DMS 273 treated with DMSO at 0.1 percent for 48 hours (cell line): ENCODE data around the gene SORCS2.
"Not testable (repeated sequence)": the region's sequence is repeated elsewhere in the genome, so short reads cannot be mapped to it uniquely, and the experiment has no call there.

Experiments
- DNase-seq: peaks from one replicate; lab custom pipeline; 2025; lab: John Stamatoyannopoulos, UW

The SORCS2 gene

DNA sequence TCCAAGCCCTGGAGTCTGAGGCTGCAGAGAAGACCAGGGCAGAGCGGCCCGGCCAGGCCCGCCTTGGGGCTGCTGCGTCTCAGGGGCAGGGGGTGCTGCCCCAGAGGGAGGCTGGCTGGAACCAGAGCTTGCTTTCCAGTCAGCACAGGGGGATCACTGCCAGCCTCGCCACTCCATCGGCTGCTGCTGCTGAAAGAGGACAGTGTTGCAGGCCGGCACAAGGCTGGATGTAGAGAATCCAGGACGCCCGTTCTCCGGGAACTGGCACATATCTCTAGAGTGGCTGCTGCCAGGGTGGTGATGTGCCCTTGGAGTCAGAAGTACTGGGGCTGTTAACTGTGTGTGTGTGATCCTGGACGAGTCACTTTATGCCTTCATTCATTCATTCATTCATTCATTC is 31.9 kb upstream of the SORCS2 start:
- DNase-seq = no peak

DNA sequence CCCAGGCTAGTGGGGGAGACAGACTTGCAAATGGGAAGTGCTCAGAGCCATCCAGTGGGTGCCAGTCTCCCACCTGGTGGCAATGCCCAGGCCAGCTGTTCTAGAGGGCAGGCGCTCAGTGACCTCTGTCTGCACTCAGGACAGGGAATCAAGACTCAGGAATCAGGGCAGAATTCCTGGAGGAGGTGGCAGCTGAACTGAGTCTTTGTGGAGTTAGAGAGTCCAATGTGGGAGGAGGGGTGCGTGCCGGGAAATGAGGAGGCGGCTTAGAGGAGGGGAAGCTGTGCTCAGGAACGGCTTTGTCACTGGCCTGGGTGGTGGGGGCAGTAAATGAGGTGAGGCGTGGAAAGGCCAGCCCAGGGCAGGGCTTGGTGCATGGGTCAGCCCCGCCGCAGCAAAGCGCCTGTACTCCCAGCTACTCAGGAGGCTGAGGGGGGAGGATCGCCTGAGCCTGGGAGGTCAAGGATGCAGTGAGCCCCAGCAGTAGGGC is 31.3 kb upstream of the SORCS2 start:
- no peak for DNase-seq

DNA sequence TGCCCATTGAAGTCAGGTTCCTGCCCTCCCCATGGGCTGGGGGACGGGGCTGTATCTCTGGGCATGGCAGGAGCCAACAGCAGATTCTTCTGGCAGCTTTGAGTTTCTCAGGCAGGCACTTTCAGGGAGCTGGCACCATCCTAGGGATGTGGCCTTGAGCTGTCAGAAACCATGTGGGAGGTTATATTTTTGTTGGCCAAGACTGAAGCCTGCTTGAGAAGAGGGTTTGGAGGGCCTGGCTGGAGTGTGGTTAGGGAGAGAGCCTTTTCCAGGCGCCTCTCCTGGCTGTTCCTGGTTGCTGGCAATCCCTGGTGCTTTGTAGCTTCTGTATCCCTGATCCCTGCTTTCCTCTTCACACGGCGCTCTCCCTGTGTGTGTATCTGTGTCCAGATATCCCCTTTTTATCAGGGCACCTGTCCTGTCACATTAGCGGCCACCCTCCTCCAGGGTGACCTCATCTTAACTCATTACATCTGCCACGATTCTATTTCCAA is 30.6 kb upstream of the SORCS2 start:
- no peak for DNase-seq

DNA sequence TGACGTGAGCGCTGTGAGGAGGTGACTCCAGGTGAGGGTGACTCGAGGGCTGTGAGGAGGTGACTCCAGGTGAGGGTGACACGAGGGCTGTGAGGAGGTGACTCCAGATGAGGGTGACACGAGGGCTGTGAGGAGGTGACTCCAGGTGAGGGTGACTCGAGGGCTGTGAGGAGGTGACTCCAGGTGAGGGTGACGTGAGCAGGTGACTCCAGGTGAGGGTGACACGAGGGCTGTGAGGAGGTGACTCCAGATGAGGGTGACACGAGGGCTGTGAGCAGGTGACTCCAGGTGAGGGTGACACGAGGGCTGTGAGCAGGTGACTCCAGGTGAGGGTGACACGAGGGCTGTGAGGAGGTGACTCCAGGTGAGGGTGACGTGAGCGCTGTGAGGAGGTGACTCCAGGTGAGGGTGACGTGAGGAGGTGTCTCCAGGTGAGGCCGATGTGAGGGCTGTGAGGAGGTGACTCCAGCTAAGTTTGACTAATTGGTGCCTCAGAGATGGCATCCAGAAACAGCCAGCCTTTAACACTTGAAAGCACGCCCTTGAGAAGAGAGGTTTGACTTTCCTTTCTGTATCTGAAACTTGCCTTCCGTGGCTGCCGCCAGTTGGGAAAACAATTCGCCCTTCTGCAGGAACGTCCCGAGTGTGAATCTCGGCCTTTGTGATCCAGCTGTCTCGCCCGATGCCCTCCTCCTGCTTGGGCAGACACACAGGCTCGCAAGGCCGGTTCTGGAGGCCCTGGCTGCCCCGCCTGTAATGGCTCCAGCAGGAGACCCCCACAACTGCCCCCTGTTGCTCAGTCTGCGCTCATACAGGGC is 27.1 kb upstream of the SORCS2 start:
- not testable (repeated sequence) for DNase-seq

DNA sequence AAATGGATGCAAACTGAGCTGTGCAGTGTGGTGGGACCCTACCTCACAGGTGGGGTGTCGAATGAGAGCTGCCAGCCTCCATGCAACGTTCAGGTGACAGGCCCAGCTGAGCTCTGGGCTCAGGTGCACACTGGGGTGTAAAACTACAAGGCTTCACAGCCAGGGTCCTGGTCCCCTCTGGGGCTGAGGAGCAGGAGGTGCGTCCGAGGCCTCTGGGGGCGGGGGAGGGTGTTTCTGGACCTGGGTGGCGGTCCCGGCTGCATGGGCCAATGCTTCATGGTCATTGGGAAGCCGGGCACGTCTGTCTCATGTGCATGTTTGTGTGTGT is 26.5 kb upstream of the SORCS2 start:
- DNase-seq = no peak

DNA sequence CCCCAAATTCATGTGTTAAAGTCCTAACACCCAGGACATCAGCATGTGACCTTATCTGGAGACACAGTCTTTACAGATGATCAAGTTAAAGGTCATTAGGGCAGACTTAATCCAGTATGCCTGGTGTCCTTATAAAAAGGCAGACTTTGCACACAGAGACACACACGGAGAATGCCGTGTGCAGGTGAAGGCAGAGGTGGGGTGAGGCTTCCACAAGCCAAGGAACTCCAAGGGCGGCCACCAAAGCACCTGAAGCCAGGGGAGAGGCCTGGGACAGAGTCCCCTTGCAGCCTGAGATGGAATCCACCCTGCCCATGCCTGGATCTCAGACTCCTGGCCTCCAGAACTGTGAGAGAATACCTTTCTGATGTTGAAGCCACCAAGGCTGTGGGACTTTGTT is 26.1 kb upstream of the SORCS2 start:
- no peak for DNase-seq

DNA sequence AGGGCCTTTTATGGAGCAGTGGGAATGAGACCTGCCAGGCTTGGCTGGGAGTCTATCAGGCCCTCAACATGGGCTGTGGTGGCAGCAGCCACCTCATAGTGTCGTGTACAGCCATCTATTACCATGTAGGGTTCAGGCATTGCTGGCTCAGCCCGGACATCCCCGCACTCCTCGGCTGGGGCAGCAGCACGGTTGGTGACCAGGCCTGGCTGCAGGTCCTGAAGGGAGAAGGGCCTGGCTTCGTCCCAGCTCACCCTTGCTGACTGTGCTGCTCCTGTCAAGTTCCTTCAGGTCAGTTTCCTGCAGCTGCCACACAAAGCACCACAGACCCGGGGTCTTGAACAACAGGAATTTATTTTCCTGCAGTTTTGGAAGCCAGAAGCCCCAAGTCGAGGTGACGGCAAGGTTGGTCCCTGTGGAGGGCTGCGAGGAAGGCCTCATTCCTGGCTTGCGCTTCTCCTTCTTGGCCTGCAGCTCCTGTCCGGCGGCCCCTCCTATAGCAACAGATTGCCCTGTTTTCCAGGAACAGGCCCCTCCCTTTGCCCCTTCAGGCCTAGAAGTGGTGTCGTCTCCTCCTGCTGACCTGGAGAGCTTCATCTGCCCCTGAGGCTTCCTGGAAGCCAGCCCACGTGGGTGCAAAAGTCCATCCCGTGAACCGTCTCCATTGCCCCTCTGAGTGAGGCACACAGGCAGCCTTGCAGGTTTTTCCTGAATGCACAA is 25.2 kb upstream of the SORCS2 start:
- no peak for DNase-seq

DNA sequence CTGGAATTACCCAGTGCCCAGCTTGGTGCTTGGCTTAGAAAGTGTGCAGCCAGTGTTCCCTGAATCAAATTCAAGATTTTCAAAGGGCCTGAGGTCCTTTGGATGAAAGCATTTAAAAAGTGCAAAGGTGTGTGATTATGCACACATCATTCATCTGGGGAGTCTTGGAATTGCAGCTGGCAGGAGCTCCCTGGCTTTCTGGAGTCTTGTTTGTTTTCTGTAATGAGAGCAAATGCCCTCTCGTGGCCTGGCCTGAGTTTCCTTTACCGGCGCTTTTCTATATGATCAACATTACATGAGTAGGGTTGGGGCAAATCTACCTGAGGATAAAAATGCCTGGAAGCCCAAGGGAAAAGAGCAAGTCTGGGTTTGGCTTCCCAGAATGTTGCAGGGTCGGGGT is 24.6 kb upstream of the SORCS2 start:
- DNase-seq = no peak

DNA sequence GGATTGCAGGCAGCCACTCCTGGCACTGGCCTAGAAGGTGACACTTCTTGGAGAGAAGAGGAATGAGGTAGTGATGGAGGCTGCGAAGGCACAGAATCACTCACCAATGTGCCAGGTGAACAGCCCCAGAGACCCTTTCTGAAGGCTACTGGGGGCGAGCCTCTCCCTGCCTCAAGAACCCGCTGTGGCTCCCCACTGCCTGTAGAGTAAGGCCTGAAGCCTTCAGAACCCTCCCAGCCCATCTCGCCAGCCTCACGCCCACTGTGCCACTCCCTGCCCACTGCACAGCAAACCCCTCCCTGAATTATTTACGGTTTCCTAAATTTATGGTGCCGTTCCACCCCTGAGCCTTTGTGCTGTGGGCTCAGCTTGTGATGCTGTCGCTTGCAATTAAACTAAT is 24.2 kb upstream of the SORCS2 start:
- no peak for DNase-seq

DNA sequence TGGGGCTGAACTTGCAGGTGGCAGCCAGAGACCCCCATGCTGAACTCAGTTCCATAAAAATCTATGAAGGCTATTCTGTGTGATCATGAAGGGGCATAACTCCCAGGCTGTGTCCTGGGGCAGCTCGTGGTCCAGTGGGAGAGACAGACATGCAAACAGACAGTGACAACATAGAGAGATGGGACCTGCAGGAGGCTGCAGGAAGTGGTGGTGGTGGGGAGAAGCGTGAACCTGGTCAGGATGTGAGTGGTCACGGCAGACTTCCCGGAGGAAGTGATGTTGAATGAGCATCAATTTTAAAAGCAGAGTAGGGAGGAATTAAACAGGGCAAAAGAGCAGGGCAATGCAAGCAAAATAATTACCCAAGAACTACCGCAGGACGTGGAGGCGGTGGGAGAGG is 23.2 kb upstream of the SORCS2 start:
- DNase-seq = no peak

DNA sequence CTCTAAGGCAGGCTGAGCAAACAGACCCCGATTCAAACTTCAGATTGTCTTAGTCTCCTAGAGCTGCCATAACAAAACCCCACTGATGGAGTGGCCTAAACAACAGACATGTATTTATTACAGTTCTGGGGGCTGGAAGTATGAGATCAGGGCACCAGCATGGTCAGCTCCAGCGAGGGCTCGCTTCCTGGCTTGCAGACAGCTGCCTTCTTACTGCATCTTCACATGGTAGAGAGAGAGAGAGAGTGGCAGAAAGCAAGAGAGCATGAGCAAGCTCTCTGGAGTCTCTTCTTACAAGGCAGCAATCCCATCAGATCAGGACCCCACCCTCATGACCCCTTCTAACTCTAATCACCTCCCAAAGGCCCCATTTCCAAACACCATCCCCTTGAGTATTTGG is 22.3 kb upstream of the SORCS2 start:
- no peak for DNase-seq

DNA sequence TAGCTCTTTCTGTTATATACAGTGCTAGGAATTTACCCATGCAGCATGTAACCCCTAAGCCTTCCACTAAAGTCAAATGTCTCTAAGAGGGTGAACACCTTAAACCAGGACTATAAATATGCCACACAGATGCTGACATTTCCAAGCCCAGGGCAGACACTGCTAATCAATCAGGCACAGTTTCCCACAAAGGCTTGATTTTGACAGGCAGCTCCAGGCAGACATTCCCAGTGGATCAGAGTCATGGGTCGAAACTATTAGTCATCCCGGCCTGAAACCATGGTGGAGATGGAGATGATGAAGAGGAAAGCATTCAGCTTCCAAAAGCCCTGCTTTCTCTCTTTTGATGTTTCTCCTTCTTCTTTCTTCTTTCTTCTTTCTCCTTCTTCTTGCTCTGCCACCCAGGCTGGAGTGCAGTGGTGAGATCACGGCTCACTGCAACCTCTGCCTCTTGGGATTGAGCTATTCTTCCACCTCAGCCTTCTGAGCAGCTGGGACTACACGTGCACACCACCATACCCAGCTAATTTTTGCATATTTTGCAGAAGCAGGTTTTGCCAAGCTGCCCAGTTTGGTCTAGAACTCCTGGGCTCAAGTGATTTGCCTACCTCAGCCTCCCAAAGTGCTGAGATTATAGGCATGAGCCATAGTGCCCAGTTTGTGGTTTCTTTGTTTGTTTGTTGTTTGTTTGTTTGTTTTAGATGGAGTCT is 21.0 kb upstream of the SORCS2 start:
- DNase-seq = no peak

DNA sequence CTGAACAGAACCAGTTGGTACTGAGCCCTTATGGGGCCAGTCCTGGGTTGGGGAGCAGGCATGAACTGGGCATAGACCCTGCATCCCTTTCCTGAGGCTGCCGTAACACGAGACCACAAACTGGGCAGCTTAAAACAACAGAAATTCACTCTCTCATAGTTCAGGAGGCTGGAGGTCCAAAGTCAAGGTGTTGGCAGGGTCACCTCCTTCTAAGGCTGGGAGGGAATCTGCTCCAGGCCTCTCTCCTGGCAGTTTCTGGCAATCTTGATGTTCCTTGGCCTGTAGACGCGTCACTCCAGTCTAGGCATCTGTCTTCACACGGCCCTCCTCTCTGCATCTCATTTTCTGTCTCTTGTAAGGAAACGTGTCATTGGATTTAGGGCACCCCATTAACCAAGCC is 19.8 kb upstream of the SORCS2 start:
- DNase-seq = no peak

DNA sequence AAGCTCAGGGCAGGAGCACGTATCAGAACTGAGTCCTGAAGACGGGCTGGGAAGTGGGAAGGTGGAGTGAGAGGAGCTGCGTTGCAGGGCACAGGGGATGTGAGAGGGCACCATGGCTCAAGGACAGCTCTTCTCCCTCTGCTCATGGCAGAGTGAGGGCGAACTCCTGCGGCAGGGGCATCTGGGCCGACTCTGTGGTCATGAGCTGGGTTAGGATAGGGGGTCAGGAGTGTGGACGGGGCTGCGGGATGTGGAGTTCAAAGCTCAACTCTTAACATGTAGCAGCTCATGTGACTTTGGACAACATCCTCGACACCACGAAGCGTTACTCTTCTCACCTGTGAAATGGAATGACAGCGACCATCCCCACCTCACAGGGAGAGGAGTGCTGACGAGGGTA is 19.4 kb upstream of the SORCS2 start:
- DNase-seq = no peak

DNA sequence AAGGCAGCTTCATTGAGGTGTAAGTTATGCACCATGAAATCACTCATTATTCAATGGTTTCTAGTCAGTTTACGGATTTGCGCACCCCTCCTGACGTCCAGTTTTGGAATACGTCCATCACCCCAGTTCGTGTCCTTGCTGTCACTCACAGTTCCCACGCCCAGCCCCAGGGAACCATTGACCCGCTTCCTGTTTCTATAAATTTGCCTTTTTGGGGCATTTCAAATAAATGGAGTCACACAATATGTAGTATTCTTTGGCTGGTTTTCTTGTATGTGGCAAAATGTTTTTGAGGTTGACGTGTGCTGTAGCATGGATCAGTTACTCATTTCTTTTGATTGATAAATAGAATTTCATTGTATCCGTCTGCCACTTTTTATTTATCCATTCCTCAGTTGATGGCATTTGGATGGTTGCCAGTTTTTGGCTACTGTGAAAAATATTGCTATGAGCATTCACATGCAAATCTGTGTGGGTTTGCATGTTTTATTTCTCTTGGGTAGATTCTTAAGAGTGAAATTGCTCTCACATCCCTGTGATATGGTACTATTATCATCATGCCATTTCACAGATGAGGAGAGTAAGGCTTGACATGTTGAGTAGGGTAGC is 18.4 kb upstream of the SORCS2 start:
- DNase-seq = no peak

DNA sequence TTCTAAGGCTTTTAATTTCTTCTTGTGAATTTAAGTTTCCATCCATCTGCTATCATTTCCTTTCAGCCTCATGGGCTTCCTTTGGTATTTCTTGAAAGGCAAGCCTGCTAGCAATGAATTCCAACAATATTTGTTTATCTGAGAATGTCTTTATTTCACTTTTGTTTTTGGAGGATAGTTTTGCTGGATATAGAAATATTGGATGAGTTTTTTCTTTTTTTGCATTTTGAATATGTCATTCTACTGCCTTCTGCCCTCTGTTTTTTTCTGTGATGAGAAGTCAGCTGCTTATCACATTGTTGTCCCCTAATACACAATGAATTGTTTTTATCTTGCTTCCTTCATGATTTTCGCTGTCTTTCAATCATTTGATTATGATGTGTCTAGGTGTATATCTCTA is 13.2 kb upstream of the SORCS2 start:
- DNase-seq = no peak

DNA sequence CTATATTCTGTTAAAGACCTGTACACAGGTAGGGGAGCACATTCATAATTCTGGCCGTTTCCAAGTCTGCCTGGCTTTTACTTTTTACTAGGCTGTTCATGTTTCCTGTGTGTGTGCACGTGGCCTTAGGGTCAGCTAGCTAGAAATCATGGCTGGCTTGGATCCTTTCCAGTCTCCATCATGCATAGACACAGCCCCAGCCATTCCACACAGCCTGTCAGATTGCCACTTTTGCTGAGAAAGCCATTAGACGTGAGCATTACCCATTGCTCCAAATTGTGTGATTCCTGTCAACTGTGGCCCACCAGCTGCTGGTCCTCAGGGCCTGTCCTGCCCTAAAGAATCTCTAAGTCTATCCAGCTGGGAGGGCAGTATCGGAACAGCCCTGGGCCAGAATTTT is 11.4 kb upstream of the SORCS2 start:
- no peak for DNase-seq

DNA sequence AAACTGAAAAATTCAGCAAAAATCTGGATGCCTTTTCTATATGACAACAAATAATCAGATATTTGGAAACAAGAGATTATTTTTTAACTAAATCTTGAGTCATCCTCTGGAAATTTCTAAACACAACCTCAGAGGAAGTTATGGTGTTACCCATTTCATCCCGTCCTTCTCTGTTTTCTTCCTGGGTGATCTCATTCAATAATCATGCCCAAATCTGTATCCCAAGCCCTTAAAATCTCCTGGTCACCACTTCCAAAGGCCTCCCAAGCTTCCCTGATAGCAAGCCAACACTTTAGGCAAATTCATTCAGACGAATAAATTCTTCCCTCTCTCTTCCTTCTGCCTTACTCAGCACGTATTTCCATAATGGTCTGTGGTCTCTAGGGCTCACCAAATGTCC is 9.7 kb upstream of the SORCS2 start:
- DNase-seq = no peak

DNA sequence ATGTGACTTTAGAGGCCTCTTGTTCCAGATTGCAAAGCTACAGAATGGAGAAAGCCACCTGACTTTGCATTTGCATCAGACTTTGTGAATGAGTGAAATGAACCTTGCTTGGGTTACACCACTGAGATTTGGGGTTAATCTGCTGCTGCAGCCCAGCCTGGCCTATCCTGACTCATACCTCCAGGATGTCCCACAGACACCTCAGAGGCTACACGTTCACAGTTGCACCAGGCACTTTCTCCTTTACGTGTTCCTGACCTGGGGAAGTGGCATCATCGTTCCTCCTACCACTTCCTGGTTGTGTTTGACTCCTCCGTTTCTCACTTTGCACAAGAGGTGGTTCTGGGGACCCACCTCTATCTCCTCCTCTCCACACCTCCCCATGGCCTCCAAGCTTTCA is 9.2 kb upstream of the SORCS2 start:
- no peak for DNase-seq

DNA sequence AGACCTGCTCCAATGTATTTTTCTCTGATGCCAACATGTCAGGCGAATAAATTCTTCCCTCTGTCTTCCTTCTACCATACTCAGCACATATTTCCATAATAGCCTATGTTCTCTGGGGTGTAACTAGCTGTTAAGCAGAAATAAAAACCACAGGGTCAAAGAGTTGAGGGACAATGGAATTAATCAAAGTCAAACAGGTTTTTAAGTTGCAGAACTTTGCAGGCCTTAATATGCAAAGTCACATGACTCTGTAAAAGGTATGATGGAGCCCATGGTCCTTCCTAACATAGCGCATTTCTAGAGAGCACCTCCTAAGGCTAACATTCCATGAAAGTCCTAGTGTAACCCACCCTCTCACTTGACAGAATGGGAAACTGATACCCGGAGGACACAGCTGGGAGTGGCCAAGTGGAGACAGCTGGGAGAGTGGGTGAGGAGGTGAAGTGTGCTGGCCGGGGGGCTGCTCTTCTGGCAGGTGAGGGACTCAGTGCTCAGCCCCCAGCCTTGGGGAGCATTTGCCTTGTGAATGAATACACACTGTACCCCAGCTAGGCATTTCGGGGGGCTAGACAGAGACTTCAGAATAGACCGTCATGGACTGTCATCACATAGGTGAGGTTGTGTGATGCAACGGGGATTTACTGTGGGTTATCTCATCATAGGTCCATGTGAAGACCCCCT is 8.4 kb upstream of the SORCS2 start:
- no peak for DNase-seq

DNA sequence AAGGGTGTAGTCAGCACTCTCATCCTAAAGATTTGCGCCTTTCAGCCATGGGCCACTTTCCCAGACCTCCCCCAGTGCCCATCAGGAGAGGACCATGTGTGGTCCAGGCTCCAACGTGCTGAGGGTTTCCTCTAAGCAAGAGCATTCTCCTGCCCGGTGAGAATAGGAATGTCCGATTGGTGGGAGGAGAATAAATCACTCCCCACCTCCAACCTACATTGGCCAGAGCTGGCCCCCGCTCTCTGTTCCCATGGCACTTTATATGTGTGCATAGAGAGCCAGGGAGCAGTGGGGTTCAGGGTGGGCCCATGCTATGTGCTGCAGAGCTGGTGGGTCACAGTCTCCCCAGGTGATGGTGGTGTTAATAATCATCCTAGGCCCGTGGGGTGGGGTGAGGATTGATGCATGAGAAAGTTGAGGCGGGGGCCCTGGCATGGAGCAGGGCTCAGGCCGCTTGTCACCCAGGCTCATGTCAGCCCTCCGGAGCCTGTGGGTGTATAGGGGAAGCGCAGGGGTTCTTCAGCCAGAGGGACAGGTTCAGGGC is 6.8 kb upstream of the SORCS2 start:
- no peak for DNase-seq

DNA sequence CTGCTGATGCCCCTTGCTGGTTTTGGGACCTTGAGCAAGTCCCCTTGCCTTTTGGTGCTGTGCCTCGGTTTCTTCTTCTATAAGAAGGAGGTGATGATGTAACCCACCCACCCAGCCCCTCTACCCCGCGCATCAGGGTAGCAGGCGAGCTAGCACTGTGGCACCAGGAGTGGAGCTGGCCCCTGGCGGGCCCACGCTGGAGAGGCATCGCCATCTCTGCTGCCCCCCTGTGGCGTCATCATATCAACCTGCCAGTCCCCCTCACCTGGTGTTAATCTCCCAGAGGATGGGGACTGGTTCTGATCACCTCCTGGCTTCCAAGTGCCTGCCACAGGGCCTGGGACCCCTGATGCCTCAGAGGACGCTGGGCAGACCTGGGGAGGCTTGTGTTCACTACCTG is 6.3 kb upstream of the SORCS2 start:
- DNase-seq = no peak
